ENCODE results near the gene EFNB2. TPM values are rescaled to one million over a fixed set of nuclear protein-coding genes. Genes with fewer than 3 reads are reported as not detected.
A peak's percentile ranks its signal among the peaks of the same experiment; 100 is the strongest.

EFNB2 gene
- total and polyA plus RNA-seq, 2 donors (not counting 3 experiments of a cell fraction or from before 2014, with no cell fraction given): 50.4 to 69.5 TPM

DNA sequence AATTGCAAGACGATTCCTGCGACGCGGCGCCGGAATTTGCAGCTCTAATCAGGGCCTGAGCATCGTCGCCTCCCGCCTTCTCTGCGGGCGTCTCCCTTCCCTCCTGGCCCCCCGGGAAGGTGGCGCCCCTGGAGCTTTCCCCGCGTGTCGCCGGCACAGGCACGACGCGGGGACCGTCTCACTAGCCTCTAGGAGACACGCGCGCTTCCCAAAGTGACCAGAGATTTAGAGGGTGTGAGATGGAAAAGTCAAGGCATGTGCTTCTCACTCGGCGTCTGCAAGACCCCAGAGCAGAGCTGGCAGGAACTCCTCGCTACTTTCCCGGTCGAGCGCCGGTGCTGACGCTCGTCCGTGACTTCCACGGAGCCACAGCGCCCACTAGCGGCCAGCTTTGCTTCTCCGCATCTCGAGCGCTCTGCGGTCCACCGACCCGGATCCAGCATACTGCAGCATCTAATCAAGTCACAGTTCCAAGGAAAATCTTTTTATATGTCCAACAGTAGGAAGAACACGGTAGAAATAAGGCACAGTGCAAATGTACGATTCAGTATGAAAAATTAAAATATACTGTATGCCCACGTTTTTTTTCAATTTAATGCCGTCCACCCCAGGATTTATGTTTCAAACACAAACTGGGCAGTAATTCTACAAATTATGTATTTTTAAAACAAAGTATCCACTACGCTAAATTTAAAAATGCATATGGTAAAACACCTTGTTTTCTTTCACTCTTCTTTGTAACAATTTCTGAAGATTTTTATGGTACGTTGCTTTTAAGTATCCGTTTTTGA is 977 bp upstream of the EFNB2 start:
- peaks cover 3% of the 10 kb centered on the region for H4K20me1 ChIP-seq (replicated peaks; ENCODE audit: control insufficient read depth, extremely low read depth, insufficient read depth, low read length)
- peak; percentile 30 for TF ChIP-seq POLR2AphosphoS5 (IDR thresholded peaks at IDR 0.05; ENCODE audit: insufficient read depth, low read depth, low read length)
- TF ChIP-seq EZH2 (IDR thresholded peaks at IDR 0.05; ENCODE audit: borderline replicate concordance, low read depth, low read length, severe bottlenecking): no peak
- no peak for TF ChIP-seq GATA2 (IDR thresholded peaks at IDR 0.05; ENCODE audit: insufficient read depth, insufficient read length, low read depth, low read length)
- TF ChIP-seq, protein P1, sequence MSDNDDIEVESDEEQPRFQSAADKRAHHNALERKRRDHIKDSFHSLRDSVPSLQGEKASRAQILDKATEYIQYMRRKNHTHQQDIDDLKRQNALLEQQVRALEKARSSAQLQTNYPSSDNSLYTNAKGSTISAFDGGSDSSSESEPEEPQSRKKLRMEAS (IDR thresholded peaks at IDR 0.05; ENCODE audit: insufficient read depth, insufficient read length): peak; percentile 16
- TF ChIP-seq FOS (IDR thresholded peaks at IDR 0.05; ENCODE audit: borderline replicate concordance, insufficient read depth, low read length): no peak
- TF ChIP-seq MYC (IDR thresholded peaks at IDR 0.05; ENCODE audit: low read depth, low read length): no peak
- TF ChIP-seq JUN (IDR thresholded peaks at IDR 0.05; ENCODE audit: borderline replicate concordance, insufficient read depth, insufficient read length, low read depth): no peak
- TF ChIP-seq POLR2A (IDR thresholded peaks at IDR 0.05; ENCODE audit: low read depth, low read length): no peak
- TF ChIP-seq, protein P2, sequence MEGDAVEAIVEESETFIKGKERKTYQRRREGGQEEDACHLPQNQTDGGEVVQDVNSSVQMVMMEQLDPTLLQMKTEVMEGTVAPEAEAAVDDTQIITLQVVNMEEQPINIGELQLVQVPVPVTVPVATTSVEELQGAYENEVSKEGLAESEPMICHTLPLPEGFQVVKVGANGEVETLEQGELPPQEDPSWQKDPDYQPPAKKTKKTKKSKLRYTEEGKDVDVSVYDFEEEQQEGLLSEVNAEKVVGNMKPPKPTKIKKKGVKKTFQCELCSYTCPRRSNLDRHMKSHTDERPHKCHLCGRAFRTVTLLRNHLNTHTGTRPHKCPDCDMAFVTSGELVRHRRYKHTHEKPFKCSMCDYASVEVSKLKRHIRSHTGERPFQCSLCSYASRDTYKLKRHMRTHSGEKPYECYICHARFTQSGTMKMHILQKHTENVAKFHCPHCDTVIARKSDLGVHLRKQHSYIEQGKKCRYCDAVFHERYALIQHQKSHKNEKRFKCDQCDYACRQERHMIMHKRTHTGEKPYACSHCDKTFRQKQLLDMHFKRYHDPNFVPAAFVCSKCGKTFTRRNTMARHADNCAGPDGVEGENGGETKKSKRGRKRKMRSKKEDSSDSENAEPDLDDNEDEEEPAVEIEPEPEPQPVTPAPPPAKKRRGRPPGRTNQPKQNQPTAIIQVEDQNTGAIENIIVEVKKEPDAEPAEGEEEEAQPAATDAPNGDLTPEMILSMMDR (IDR thresholded peaks at IDR 0.05; ENCODE audit: extremely low read depth in 1 of 2, insufficient read depth in 1 of 2, low read depth in 1 of 2, low read length in 2 of 2): peak; percentile 95 to 96
- no peak overlapping the region for H2AFZ ChIP-seq (ENCODE audit: low read depth, low read length)
- H3K4me2 ChIP-seq (ENCODE audit: insufficient read depth, low read length): peak overlapping the region; percentile 80
- dilution Hi-C loops (cut with MboI; ENCODE audit: extremely low pct_ligation_motif_present, low sequenced_read_pairs) (no loop called here), intact Hi-C loops (cut with micrococcal nuclease) (loop anchor here (1.0 to 10.0 kb wide), 13 partner anchors 31 to 1965 kb away; no protein-coding TSS in a partner anchor)
- H3K9ac ChIP-seq (replicated peaks; ENCODE audit: extremely low read depth, insufficient read depth, low read length): peak overlapping the region; percentile 58
- BruUV-seq (replicated peaks): TSS peak; percentile 20
- peak; percentile 94 for DNase-seq (ENCODE audit: low read depth, low spot score)
- H3K9me3 ChIP-seq (replicated peaks; ENCODE audit: control insufficient read depth, insufficient read depth, low read length): no peaks in the 10 kb centered on the region
- H3K36me3 ChIP-seq (ENCODE audit: control insufficient read depth in 2 of 2, extremely low read depth in 1 of 2, insufficient read depth in 2 of 2, low read length in 2 of 2): no peaks in the 10 kb centered on the region
- H3K27me3 ChIP-seq (ENCODE audit: control insufficient read depth in 2 of 2, insufficient read depth in 2 of 2, low read length in 2 of 2): no peaks in the 10 kb centered on the region
- POLR2A ChIA-PET: interaction anchor here (0.7 to 1.5 kb wide), 4 partner anchors 30 to 245 kb away, joined by 4 to 5 read pairs (median 4); no protein-coding TSS in a partner anchor
- peaks cover 28% of the 10 kb centered on the region for H3K79me2 ChIP-seq (ENCODE audit: control insufficient read depth, insufficient read depth, low read length)
- FAIRE-seq: peak; percentile 94
- H3K27ac ChIP-seq (ENCODE audit: insufficient read depth, low read depth, low read length): peak overlapping the region; percentile 35
- H3K4me1 ChIP-seq (ENCODE audit: control insufficient read depth, extremely low read depth, insufficient read depth, low read length): peaks cover 37% of the 10 kb centered on the region
- H3K9me1 ChIP-seq (replicated peaks; ENCODE audit: control insufficient read depth, extremely low read depth, insufficient read depth, low read length): no peaks in the 10 kb centered on the region
- peak overlapping the region; percentile 16 to 54 (median 53) for H3K4me3 ChIP-seq (replicated peaks in 1 of 3; ENCODE audit: insufficient read depth in 1 of 3, low read depth in 1 of 3, low read length in 3 of 3)
- CTCF ChIA-PET: interaction anchor here (0.7 to 5.0 kb wide), 42 partner anchors 10 to 1965 kb away, joined by 3 to 60 read pairs (median 5); partner anchors contain the start of gene ARGLU1
